Ectodermal cell (in vitro differentiated cells): Measurements from ENCODE around the gene FAM120C.

ENCODE experiments used
- H3K27ac ChIP-seq: 2 replicates; pipeline ENCODE4 v1.7.0; 2013; ENCODE audit warnings: mild to moderate bottlenecking, low read depth, low read length; ENCODE audit not compliant: insufficient read depth, poor library complexity, severe bottlenecking
- H3K27me3 ChIP-seq: 2 replicates; pipeline ENCODE4 v1.7.0; 2013; ENCODE audit warnings: mild to moderate bottlenecking, low read length; ENCODE audit not compliant: insufficient read depth, control insufficient read depth, poor library complexity, severe bottlenecking
- H3K36me3 ChIP-seq: one replicate; pipeline ENCODE4 v1.7.0; 2013; ENCODE audit warnings: low read length; ENCODE audit not compliant: control insufficient read depth, insufficient read depth
- H3K4me1 ChIP-seq: one replicate; pipeline ENCODE4 v1.7.0; 2013; ENCODE audit warnings: low read length; ENCODE audit not compliant: control insufficient read depth, insufficient read depth
- H3K4me3 ChIP-seq: 2 replicates; pipeline ENCODE4 v1.7.0; 2013; ENCODE audit warnings: low read depth, low read length, control low read depth; ENCODE audit not compliant: insufficient read depth
- H3K9me3 ChIP-seq: 2 replicates; pipeline ENCODE4 v1.7.0; 2013; ENCODE audit warnings: mild to moderate bottlenecking, low read length, moderate library complexity; ENCODE audit not compliant: control insufficient read depth
- WGBS, 2 experiments: methylation state at CpG; one replicate each; pipeline ENCODE4 v1.1.7; 2013; ENCODE audit warnings: missing lambda C conversion rate in 2 of 2; 5-methylcytosine and 5-hydroxymethylcytosine counted together

FAM120C gene

GRCh38 chrX:54171091-54171490, 12.0 kb downstream of the FAM120C start:
- Histone ChIP-seq H3K9me3 (no peaks in the 10 kb centered on the region), H3K27ac (no peak overlapping the region), H3K27me3 (no peaks in the 10 kb centered on the region), H3K36me3 (no peaks in the 10 kb centered on the region), H3K4me1 (no peaks in the 10 kb centered on the region), H3K4me3 (no peak overlapping the region)

GRCh38 chrX:54166915-54167314, 16.1 kb downstream of the FAM120C start:
- Histone ChIP-seq H3K4me1 (no peaks in the 10 kb centered on the region), H3K27ac (no peak overlapping the region), H3K36me3 (no peaks in the 10 kb centered on the region), H3K9me3 (no peaks in the 10 kb centered on the region), H3K27me3 (no peaks in the 10 kb centered on the region), H3K4me3 (no peak overlapping the region)
- WGBS, 2 experiments = 79 to 81% methylated on average over 3 to 4 of the region's 4 CpGs

GRCh38 chrX:54157561-54157960, 25.5 kb downstream of the FAM120C start:
- Histone ChIP-seq H3K27me3 (no peaks in the 10 kb centered on the region), H3K4me1 (no peaks in the 10 kb centered on the region), H3K27ac (no peak overlapping the region), H3K4me3 (no peak overlapping the region), H3K36me3 (no peaks in the 10 kb centered on the region), H3K9me3 (no peaks in the 10 kb centered on the region)

GRCh38 chrX:54134269-54134668, 48.8 kb downstream of the FAM120C start:
- Histone ChIP-seq H3K4me1 (no peaks in the 10 kb centered on the region), H3K4me3 (no peak overlapping the region)
- whole genome bisulfite sequencing, 2 experiments = 87 to 98% methylated on average over 2 of the region's 2 CpGs

GRCh38 chrX:54116391-54116790, 66.7 kb downstream of the FAM120C start:
- Histone ChIP-seq H3K27me3 (no peaks in the 10 kb centered on the region), H3K36me3 (no peaks in the 10 kb centered on the region), H3K4me1 (no peaks in the 10 kb centered on the region), H3K27ac (no peak overlapping the region), H3K4me3 (no peak overlapping the region), H3K9me3 (no peaks in the 10 kb centered on the region)
- 85 to 94% methylated on average over 5 of the region's 7 CpGs for whole genome bisulfite sequencing, 2 experiments

More at GRCh38 chrX:54134269-54134668, 48.8 kb downstream of the FAM120C start:
- Histone ChIP-seq H3K36me3 (peaks cover 2% of the 10 kb centered on the region), H3K27ac (no peak overlapping the region), H3K27me3 (no peaks in the 10 kb centered on the region), H3K9me3 (no peaks in the 10 kb centered on the region)

- Histone ChIP-seq H3K4me3 (no peak overlapping the region), H3K9me3 (no peaks in the 10 kb centered on the region), H3K27ac (no peak overlapping the region), H3K27me3 (no peaks in the 10 kb centered on the region), H3K4me1 (no peaks in the 10 kb centered on the region), H3K36me3 (no peaks in the 10 kb centered on the region)
- WGBS, 2 experiments = 92 to 100% methylated on average over 1 to 2 of the region's 2 CpGs
Observed at GRCh38 chrX:54093571-54093970, 89.5 kb downstream of the FAM120C start.

- H3K4me1 ChIP-seq = no peaks in the 10 kb centered on the region
- 89 to 93% methylated on average over 1 of the region's 1 CpG for WGBS, 2 experiments
- H3K27ac ChIP-seq = no peak overlapping the region
- no peak overlapping the region for H3K4me3 ChIP-seq
- H3K27me3 ChIP-seq = no peaks in the 10 kb centered on the region
- no peaks in the 10 kb centered on the region for H3K9me3 ChIP-seq
- H3K36me3 ChIP-seq = no peaks in the 10 kb centered on the region
Observed at GRCh38 chrX:54093159-54093558, 89.9 kb downstream of the FAM120C start.

- Histone ChIP-seq H3K4me3 (no peak overlapping the region), H3K9me3 (no peaks in the 10 kb centered on the region)
- WGBS, 2 experiments = 100% methylated on average over 1 of the region's 2 CpGs
Observed at GRCh38 chrX:54090880-54091279, 92.2 kb downstream of the FAM120C start.

GRCh38 chrX:54089191-54089590, 93.9 kb downstream of the FAM120C start:
- Histone ChIP-seq H3K36me3 (no peaks in the 10 kb centered on the region), H3K9me3 (no peaks in the 10 kb centered on the region), H3K27me3 (no peaks in the 10 kb centered on the region), H3K4me3 (no peak overlapping the region), H3K4me1 (no peaks in the 10 kb centered on the region), H3K27ac (no peak overlapping the region)
- WGBS, 2 experiments = 88 to 95% methylated on average over 2 of the region's 2 CpGs

More at GRCh38 chrX:54090880-54091279, 92.2 kb downstream of the FAM120C start:
- H3K36me3 ChIP-seq = no peaks in the 10 kb centered on the region
- H3K27ac ChIP-seq = no peak overlapping the region
- no peaks in the 10 kb centered on the region for H3K4me1 ChIP-seq
- no peaks in the 10 kb centered on the region for H3K27me3 ChIP-seq

GRCh38 chrX:54087661-54088060, 95.4 kb downstream of the FAM120C start:
- Histone ChIP-seq H3K4me3 (no peak overlapping the region), H3K27ac (no peak overlapping the region), H3K36me3 (no peaks in the 10 kb centered on the region), H3K27me3 (no peaks in the 10 kb centered on the region), H3K9me3 (no peaks in the 10 kb centered on the region), H3K4me1 (no peaks in the 10 kb centered on the region)
- WGBS, 2 experiments = 91 to 95% methylated on average over 4 of the region's 4 CpGs

GRCh38 chrX:54085666-54086065, 97.4 kb downstream of the FAM120C start:
- H3K27ac ChIP-seq = no peak overlapping the region
- no peaks in the 10 kb centered on the region for H3K36me3 ChIP-seq
- H3K9me3 ChIP-seq = no peaks in the 10 kb centered on the region
- no peak overlapping the region for H3K4me3 ChIP-seq
- H3K4me1 ChIP-seq = no peaks in the 10 kb centered on the region
- 94% methylated on average over 6 of the region's 6 CpGs for WGBS, 2 experiments
- no peaks in the 10 kb centered on the region for H3K27me3 ChIP-seq
